GM12801 (cell line): ENCODE data around the gene ADGRF5.

Source experiments
- TF ChIP-seq, protein P1 (sequence below): IDR thresholded peaks from one replicate; pipeline ENCODE4 v1.5.1; 2011; ENCODE audit warnings: control low read depth; ENCODE audit not compliant: insufficient read length; ENCODE audit errors: extremely low read depth

The ADGRF5 gene

GRCh38 chr6:46893648-46894047, 28.1 kb downstream of the ADGRF5 start:
- TF ChIP-seq, protein P1, sequence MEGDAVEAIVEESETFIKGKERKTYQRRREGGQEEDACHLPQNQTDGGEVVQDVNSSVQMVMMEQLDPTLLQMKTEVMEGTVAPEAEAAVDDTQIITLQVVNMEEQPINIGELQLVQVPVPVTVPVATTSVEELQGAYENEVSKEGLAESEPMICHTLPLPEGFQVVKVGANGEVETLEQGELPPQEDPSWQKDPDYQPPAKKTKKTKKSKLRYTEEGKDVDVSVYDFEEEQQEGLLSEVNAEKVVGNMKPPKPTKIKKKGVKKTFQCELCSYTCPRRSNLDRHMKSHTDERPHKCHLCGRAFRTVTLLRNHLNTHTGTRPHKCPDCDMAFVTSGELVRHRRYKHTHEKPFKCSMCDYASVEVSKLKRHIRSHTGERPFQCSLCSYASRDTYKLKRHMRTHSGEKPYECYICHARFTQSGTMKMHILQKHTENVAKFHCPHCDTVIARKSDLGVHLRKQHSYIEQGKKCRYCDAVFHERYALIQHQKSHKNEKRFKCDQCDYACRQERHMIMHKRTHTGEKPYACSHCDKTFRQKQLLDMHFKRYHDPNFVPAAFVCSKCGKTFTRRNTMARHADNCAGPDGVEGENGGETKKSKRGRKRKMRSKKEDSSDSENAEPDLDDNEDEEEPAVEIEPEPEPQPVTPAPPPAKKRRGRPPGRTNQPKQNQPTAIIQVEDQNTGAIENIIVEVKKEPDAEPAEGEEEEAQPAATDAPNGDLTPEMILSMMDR = no peak

- TF ChIP-seq, protein P1 = no peak
These were observed 30.4 kb downstream of the ADGRF5 start for GRCh38 chr6:46891252-46891795.

GRCh38 chr6:46888578-46888977, 33.2 kb downstream of the ADGRF5 start:
- TF ChIP-seq, protein P1 = no peak

- TF ChIP-seq, protein P1 = no peak
These were observed 33.7 kb downstream of the ADGRF5 start for GRCh38 chr6:46888031-46888430.

DNA sequence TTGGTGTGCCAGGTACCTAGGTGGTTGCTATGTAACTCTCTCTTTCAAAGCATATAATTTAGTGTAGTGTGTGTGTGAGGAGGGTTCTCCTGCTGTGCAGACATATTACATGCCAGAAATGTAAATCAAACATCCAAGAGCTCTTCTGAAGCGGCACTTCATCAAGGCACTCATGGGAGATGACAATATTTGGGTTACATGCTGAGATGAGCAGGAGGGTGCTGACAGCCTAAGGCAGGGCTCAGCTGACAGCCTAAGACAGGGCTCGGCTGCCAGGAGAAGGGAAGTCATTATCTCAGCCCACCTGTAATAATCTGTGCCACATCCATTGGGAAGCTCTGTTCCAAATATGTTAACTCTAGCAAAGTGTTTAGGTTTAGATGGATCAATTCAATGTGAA, 39.1 kb downstream of the ADGRF5 start:
- TF ChIP-seq, protein P1 = no peak

DNA sequence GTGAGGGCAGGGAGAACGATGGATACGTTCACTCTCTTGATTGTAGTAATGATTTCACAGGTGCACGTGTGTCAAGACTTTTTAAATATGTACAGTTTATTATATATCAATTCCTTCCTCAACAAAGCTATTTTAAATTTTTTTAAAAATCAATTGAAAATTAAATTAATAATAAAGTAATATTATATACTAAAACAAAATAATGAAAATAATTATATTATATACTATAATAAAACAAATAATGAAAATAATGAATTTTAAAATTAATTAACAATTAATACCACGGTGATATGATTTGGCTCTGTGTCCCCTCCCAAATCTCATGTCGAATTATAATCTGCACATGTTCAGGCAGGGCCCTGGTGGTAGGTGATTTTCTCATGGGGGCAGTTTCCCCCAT, 42.7 kb downstream of the ADGRF5 start:
- TF ChIP-seq, protein P1 = no peak

- TF ChIP-seq, protein P1 = no peak
These were observed 45.6 kb downstream of the ADGRF5 start for GRCh38 chr6:46876126-46876525.
